Hepatocyte (in vitro differentiated cells): ENCODE measurements around the gene SORCS3. TPM values are rescaled to one million over a fixed set of nuclear protein-coding genes. Genes with fewer than 3 reads are reported as not detected.

Experiments
- DNase-seq: peaks from one replicate; pipeline ENCODE4 v3.0.0-alpha.2; 2016; ENCODE audit warnings: low spot score
- H2AFZ ChIP-seq: fragments of 200-600 bp; sonication (generic); 2 replicates; pipeline ENCODE4 v1.6.0; 2016; ENCODE audit warnings: antibody characterized with exemption, mild to moderate bottlenecking
- H3K27ac ChIP-seq: fragments of 200-600 bp; sonication (generic); 2 replicates; pipeline ENCODE4 v1.5.1; 2016; ENCODE audit warnings: mild to moderate bottlenecking
- H3K27me3 ChIP-seq: fragments of 200-600 bp; sonication (generic); 2 replicates; pipeline ENCODE4 v1.6.1; 2016
- H3K36me3 ChIP-seq: fragments of 200-600 bp; sonication (generic); replicated peaks from 2 replicates; pipeline ENCODE4 v1.5.1; 2016; ENCODE audit warnings: low read depth; ENCODE audit not compliant: insufficient read depth
- H3K4me1 ChIP-seq: fragments of 200-600 bp; sonication (generic); 2 replicates; pipeline ENCODE4 v1.5.1; 2016; ENCODE audit warnings: mild to moderate bottlenecking, moderate library complexity; ENCODE audit not compliant: insufficient read depth
- H3K4me2 ChIP-seq: fragments of 200-600 bp; sonication (generic); 2 replicates; pipeline ENCODE4 v1.6.0; 2016
- H3K4me3 ChIP-seq: fragments of 200-600 bp; sonication (generic); 2 replicates; pipeline ENCODE4 v1.5.1; 2016; ENCODE audit warnings: mild to moderate bottlenecking
- H3K79me2 ChIP-seq: fragments of 200-600 bp; sonication (generic); 2 replicates; pipeline ENCODE4 v1.6.0; 2017; ENCODE audit warnings: mild to moderate bottlenecking
- H3K9me2 ChIP-seq: fragments of 200-600 bp; sonication (generic); replicated peaks from 2 replicates; pipeline ENCODE4 v1.6.0; 2017; ENCODE audit warnings: mild to moderate bottlenecking; ENCODE audit not compliant: insufficient read depth
- H3K9me3 ChIP-seq: fragments of 200-600 bp; sonication (generic); 2 replicates; pipeline ENCODE4 v1.5.1; 2016; ENCODE audit warnings: low read depth, mild to moderate bottlenecking
- H4K20me1 ChIP-seq: fragments of 200-600 bp; sonication (generic); 2 replicates; pipeline ENCODE4 v1.6.0; 2016; ENCODE audit warnings: mild to moderate bottlenecking; ENCODE audit not compliant: insufficient read depth, poor library complexity, severe bottlenecking
- EZH2 ChIP-seq: fragments of 200-600 bp; sonication (generic); IDR thresholded peaks from 2 replicates; pipeline ENCODE4 v1.6.1; 2016; ENCODE audit warnings: antibody characterized with exemption, mild to moderate bottlenecking, borderline replicate concordance
- EZH2phosphoT487 ChIP-seq: fragments of 200-600 bp; sonication (generic); IDR thresholded peaks from one replicate; pipeline ENCODE4 v1.6.1; 2018; ENCODE audit warnings: antibody characterized with exemption, mild to moderate bottlenecking, low read depth, moderate library complexity; ENCODE audit not compliant: unreplicated experiment, severe bottlenecking
- WGBS: methylation state at CpG from one replicate; pipeline ENCODE4 v1.1.6; 2016; ENCODE audit warnings: low lambda C conversion rate; ENCODE audit errors: missing lambda C conversion rate; 5-methylcytosine and 5-hydroxymethylcytosine counted together
- polyA plus RNA-seq: library from polyadenylated mRNA; unstranded; fragments of >200 nt; fragmentation: Nextera tagmentation; extraction: Ambion mirVana; gene quantifications from 2 replicates; pipeline ENCODE4 v1.2.1, GENCODE V29; 2016
- total RNA-seq: library from RNA; depleted of rRNA; stranded (reverse); fragments of >200 nt; gene quantifications from 2 replicates; pipeline ENCODE4 v1.2.3, GENCODE V29; 2014
- TF ChIP-seq, protein P1 (sequence below): fragments of 200-600 bp; sonication (generic); IDR thresholded peaks from 2 replicates; pipeline ENCODE4 v1.5.1; 2016; ENCODE audit warnings: antibody characterized with exemption, mild to moderate bottlenecking; ENCODE audit not compliant: poor library complexity

Gene SORCS3
- total and polyA plus RNA-seq, 2 experiments from 2014 or later, result 0.59 to 0.80 TPM

DNA sequence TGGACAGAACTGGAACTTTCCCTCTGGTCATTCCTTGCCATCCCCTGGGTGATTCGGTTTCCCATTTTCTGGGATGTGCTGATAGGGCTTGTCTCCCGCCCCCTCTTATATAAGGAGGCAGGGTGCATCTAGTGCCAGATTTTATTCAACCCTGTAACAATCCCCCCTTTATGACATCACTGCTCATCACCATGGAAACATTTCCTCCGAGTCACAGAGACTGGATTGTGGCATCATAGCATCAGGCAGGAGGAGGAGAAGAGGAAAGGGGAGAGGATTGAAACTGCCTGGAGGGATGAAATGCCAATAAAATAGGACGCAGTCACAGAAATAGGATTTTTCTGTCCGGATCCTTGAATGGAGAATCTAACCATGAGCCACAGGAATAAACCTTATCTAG lies 25.0 kb downstream of the SORCS3 start:
- WGBS, result 83% methylated on average over 5 of the region's 5 CpGs
- Histone ChIP-seq H3K9me2 (no peaks in the 10 kb centered on the region), H3K79me2 (no peaks in the 10 kb centered on the region), H3K4me2 (no peak overlapping the region), H3K27ac (no peak overlapping the region), H2AFZ (no peak overlapping the region), H3K36me3 (no peaks in the 10 kb centered on the region), H3K4me3 (no peak overlapping the region), H3K4me1 (no peaks in the 10 kb centered on the region), H3K27me3 (no peaks in the 10 kb centered on the region), H3K9me3 (no peaks in the 10 kb centered on the region), H4K20me1 (no peaks in the 10 kb centered on the region)
- TF ChIP-seq, protein P1, sequence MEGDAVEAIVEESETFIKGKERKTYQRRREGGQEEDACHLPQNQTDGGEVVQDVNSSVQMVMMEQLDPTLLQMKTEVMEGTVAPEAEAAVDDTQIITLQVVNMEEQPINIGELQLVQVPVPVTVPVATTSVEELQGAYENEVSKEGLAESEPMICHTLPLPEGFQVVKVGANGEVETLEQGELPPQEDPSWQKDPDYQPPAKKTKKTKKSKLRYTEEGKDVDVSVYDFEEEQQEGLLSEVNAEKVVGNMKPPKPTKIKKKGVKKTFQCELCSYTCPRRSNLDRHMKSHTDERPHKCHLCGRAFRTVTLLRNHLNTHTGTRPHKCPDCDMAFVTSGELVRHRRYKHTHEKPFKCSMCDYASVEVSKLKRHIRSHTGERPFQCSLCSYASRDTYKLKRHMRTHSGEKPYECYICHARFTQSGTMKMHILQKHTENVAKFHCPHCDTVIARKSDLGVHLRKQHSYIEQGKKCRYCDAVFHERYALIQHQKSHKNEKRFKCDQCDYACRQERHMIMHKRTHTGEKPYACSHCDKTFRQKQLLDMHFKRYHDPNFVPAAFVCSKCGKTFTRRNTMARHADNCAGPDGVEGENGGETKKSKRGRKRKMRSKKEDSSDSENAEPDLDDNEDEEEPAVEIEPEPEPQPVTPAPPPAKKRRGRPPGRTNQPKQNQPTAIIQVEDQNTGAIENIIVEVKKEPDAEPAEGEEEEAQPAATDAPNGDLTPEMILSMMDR, result no peak
- TF ChIP-seq EZH2, result no peak
- TF ChIP-seq EZH2phosphoT487, result no peak
- DNase-seq, result no peak

DNA sequence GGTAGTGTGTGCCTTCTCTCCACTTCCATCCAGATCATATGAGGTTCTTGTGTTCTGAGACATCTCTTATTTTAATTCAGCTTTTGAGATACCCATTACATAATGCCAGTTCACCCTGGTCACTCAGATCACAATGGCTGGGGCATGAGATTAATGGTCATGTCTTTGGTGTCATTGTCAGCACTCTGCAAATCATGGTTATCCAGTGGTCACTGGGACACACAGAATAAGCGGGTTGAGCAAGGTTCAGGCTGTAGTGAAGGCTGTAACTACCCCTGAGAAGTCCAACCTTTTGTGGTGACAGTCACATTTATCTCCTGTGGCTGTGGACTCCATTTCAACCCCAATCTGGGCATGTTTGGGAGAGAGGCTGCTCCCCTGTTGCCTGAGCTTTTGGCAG lies 35.8 kb downstream of the SORCS3 start:
- H3K4me2 ChIP-seq, result no peak overlapping the region
- DNase-seq, result no peak
- H3K9me3 ChIP-seq, result no peaks in the 10 kb centered on the region
- TF ChIP-seq EZH2phosphoT487 (no peak), EZH2 (no peak)
- TF ChIP-seq, protein P1, result no peak
- WGBS, result 86% methylated on average over 1 of the region's 1 CpG
- H3K27me3 ChIP-seq, result peaks cover 1% of the 10 kb centered on the region
- no peaks in the 10 kb centered on the region for H4K20me1 ChIP-seq
- no peak overlapping the region for H3K4me3 ChIP-seq
- H3K27ac ChIP-seq, result no peak overlapping the region
- H3K79me2 ChIP-seq, result no peaks in the 10 kb centered on the region
- H3K9me2 ChIP-seq, result no peaks in the 10 kb centered on the region
- H3K4me1 ChIP-seq, result no peaks in the 10 kb centered on the region
- H2AFZ ChIP-seq, result no peak overlapping the region
- no peaks in the 10 kb centered on the region for H3K36me3 ChIP-seq

DNA sequence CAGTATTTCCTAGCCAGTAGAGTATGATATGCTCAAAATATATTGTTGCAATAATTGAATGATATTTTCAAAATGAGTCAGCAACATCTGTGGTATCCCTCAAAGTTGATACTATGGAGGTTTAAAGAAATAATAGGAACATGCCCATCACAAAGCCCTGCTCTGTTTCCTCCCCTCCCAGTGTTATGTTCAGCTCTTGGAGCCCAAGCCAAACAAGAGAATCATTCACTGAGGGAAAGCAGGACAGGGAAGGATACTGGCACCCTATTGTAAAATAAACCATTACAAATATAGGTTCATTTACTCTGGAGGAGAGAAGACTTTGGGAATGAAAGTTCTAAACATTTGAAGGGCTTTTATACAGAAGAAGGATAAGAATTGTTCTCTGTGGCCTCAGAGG lies 37.6 kb downstream of the SORCS3 start:
- Histone ChIP-seq H2AFZ (no peak overlapping the region), H3K4me1 (no peaks in the 10 kb centered on the region), H3K9me3 (no peaks in the 10 kb centered on the region), H3K27me3 (peaks cover 6% of the 10 kb centered on the region), H3K27ac (no peak overlapping the region), H3K4me2 (no peak overlapping the region), H3K79me2 (no peaks in the 10 kb centered on the region), H3K9me2 (no peaks in the 10 kb centered on the region), H3K4me3 (no peak overlapping the region), H4K20me1 (no peaks in the 10 kb centered on the region), H3K36me3 (no peaks in the 10 kb centered on the region)
- no peak for DNase-seq
- TF ChIP-seq, protein P1, result no peak
- TF ChIP-seq EZH2phosphoT487, result no peak
- TF ChIP-seq EZH2, result no peak
